HG02870 (cell line): ENCODE data around the gene PACS2.
"Not testable (repeated sequence)": the region's sequence is repeated elsewhere in the genome, so short reads cannot be mapped to it uniquely, and the experiment has no call there.

Experiments used
- ATAC-seq: cut with Tn5 transposase; IDR thresholded peaks from one replicate; pipeline ENCODE4 v1.9.1; 2021; ENCODE audit warnings: mild to moderate bottlenecking, moderate library complexity; ENCODE audit not compliant: unreplicated experiment

PACS2 gene

DNA sequence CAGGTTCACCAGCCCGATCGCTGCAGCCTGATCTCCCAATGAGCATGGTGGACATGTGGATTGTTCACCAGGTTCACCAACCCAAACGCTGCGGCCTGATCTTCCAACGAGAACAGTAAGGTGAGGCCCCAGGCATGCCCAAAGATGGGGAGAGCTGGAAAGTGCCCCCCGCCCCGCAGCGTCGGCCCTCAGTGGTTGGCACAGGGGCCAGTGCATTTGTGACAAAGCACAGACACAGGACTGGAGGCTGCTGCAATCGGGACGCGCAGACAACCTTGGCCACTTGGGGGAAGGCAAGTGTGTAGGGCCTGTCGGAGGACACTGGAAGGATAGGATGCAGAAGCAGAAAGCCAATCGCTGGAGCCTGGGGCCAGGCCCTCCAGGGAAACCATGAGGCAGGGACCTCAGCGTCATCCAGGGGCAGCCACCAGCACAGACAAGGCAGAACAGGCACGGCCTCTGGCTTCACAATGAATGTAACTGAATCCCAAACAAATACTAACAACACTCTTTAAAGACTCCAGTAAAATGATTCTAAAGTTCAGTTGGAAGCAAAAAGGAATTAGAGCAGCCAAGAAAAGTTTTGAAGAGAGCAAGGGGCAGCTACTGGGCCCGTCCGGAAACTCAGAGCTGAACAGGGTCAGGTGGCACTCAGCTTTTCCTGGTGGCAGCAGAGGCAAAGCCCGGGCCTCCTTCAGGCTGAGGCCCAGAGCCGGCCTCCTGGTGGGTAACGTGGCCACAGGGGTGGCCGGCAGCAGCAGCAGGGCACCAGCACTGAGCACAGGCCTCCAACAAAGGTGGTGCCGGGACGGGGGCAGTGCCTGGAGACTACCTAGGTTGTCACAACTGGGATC is 27.1 kb upstream of the PACS2 start:
- ATAC-seq = no peak

- not testable (repeated sequence) for ATAC-seq
These were observed 25.6 kb upstream of the PACS2 start for GRCh38 chr14:105288936-105289335.

- no peak for ATAC-seq
These were observed 23.8 kb upstream of the PACS2 start for GRCh38 chr14:105290621-105291346.

DNA sequence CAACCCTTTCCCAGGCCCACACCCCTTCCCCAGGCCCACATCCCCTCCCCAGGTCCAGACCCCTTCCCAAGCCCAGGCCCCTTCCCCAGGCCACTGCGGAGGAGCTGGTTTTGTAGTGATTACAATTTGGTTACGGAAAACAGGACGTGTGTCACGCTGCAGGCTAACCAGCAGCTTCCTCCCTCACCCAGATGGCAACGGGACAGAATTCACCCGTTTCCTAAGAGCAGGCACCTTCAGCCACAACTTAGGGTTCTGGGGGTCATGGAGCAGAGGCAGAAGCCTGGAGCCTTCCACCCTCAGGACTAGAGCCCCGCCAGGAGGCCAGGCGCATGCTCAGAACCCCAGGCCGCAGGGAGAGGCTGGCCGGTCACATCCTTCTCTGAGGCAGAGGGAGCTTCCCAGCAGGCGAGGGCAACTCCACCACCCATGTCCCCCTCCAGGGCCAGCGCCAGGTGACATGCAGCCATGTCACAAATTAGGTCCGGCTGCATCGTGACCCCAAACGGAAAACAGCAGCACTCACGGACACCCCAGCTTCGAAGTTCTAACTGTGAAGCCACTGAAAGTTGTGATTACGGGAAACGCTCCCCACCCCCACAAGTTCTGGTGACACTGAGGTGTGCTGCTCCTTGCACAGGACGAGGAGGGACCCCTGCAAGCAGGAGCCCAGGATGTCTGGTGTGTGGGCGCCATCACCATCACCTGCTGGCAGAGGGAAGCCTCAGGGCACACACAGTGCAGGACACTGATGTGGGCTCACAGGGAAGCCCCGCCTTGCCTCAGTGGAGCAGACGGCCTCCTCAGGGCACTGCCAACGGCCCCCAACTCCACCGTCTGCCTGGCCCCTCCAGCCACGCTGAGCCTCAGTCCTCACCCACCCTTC is 21.5 kb upstream of the PACS2 start:
- no peak for ATAC-seq

- ATAC-seq = peak; percentile 47
These were observed 20.4 kb upstream of the PACS2 start for GRCh38 chr14:105294142-105294597.

DNA sequence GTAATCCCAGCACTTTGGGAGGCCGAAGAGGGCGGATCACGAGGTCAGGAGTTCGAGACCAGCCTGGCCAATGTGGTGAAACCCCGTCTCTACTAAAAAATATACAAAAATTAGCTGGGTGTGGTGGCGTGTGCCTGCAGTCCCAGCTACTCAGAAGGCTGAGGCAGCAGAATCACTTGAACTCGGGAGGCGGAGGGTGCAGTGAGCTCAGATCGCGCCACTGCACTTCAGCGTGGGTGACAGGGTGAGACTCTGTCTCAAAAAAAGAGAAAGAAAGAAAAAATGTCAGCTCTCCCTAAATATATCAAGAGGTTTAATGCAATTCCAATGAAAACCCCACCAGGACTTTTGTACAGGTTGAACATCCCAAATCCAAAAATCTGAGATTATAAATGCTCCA is 17.2 kb upstream of the PACS2 start:
- ATAC-seq = not testable (repeated sequence)

GRCh38 chr14:105299654-105300541 is 14.7 kb upstream of the PACS2 start:
- peak; percentile 14 for ATAC-seq

DNA sequence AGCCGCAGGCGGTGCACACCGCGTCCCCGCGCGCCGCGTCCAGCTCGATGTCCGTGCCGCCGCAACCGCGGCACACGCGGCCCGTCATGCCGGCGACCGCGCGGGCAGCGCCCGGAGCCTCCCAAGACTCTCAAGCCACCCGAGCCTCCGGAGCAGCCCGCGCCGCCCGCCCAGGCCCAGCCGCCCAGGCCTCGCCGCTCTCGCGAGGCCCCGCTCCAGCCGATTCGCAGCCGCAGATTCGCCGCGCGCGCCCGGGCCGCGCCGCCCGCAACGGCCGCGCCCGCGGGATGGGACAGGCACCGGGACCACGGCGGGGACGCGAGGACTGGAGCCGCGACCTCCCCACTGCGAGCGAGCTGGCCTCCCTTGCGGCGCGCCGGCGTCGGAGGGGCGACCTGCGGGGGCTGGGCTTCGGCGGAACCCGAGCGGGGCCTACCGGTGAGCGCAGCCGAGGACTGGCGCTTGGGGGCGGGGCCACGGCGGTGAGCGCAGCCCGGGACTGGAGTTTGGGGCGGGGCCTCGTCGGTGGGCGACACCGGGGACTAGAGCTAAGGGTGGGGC is 13.9 kb upstream of the PACS2 start, which contains the start of gene BRF1:
Gene BRF1, minus strand, starts transcription at position 460 of the 561 bp plus-strand sequence. Its CDS starts 372 bp downstream, at position 88.
- ATAC-seq = peak; percentile 86

- ATAC-seq = peak; percentile 49
These were observed 13.2 kb upstream of the PACS2 start for GRCh38 chr14:105301103-105301914.

DNA sequence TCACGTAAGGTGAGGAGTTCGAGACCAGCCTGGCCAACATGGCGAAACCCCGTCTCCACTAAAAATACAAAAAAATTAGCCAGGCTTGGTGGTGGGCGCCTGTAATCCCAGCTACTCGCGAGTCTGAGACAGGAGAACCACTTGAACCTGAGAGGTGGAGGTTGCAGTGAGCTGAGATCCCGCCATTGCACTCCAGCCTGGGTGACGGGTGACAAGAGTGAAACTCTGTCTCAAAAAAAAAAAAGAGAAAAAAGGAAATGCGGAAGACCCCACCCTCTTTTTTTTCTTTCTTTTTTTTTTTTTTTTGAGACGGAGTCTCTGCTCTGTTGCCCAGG is 12.7 kb upstream of the PACS2 start:
- not testable (repeated sequence) for ATAC-seq

DNA sequence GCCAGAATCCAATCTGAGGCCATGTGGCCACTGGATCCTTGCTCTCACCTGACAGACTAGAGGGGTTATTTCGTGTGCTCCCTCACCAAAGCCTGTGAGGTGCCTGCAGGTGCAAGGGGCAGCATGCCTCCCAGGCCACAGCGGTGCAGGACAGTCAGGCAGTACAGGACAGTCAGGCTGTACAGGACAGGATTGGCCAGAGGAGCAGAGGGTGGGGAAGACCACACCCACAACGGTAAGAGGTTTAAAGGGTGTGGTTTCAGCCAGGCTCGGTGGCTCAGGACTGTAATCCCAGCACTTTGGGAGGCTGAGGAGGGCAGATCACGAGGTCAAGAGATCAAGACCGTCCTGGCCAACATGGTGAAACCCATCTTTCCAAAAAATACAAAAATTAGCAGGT is 10.6 kb upstream of the PACS2 start:
- no peak for ATAC-seq

DNA sequence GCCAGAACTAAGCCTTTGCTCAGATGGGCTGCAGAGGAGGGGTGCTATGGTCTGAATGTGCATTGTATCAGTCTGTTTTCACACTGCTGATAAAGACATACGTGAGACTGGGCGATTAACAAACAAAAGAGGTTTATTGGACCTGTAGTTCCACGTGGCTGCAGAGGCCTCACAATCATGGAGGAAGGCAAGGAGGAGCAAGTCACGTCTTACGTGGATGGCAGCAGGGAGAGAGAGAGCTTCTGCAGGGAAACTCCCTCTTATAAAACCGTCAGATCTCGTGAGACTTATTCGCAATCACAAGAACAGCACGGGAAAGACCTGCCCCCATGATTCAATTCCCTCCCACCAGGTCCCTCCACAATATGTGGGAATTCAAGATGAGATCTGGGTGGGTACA is 10.0 kb upstream of the PACS2 start:
- no peak for ATAC-seq

- ATAC-seq = no peak
These were observed 9.2 kb upstream of the PACS2 start for GRCh38 chr14:105305345-105305744.

- ATAC-seq = no peak
These were observed 8.8 kb upstream of the PACS2 start for GRCh38 chr14:105305791-105306190.

DNA sequence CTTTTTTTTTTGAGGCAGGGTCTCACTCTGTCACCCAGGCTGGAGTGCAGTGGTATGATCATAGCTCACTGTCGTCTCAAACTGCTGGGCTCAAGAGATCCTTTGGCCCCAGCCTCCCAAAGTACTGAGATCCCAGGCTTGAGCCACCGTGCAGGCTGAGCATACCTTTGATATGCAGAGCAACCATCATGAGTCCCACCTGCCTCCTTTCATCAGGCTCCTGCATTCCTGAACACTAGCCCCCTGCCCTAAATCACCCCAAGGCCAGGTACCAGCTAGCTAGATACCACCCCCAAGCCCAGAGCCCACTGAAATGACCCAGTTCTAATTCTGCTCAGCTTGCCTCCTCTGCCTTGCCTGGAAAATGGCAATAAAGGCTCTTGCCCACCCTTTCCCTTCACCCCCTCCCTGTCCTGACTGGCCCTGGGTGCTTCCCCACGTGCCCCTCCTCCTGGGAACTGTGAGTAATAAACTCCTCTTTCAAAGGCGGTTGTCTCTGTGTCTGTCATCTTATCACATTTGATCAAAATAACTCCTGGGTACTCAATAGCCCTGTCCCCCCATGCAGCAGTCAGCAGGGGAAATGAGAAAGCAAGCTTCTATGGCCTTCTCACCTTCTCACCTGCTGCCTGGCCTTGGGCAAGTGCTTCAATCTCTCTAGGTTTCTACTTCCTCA is 7.4 kb upstream of the PACS2 start:
- no peak for ATAC-seq

- no peak for ATAC-seq
These were observed 5.2 kb upstream of the PACS2 start for GRCh38 chr14:105309371-105309770.

GRCh38 chr14:105311838-105312237 is 2.7 kb upstream of the PACS2 start:
- no peak for ATAC-seq

DNA sequence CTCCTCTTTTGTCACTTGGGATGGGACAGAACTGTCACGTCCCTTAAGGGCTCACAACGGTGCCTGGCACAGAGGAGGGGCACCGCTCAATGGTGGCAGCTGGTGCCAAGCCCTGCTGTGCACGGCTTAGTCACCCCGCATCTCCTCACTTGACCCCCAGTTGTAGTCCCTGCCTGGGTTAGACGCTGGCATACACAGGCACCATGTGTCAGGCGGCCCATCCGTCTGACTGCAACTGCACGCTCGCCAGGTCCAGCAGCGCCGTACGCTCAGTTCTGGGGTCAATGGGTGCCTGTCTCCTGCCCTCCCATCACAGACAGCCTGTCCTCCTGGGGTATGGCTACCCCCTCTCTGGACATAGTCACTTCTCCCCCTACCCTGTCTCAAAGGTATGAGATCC is 1.6 kb upstream of the PACS2 start:
- no peak for ATAC-seq
